Measurements from ENCODE around the gene LMBR1.

LMBR1 gene

DNA sequence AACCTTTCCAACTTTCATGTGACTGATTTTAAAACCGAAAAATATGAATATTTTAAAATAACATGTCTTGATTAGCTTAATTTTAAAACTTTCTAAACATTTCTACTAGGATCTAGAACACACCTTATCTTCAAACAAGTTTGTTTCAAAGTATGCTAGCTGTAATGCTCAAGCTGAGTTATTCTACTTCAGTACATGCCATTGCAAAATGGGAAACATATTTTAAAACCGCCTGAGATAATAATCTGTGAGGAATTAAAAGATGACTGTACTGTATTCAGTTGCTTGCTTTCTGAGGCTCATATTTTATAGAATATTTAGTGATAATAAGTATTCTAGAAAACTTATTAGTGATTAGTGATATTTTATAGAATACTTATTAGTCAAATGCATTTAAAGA lies 99.6 kb downstream of the LMBR1 start:
- H3K9me3 ChIP-seq (ENCODE audit: control insufficient read depth, insufficient read depth, low read depth, low read length): no peaks in the 10 kb centered on the region
- H3K27me3 ChIP-seq (ENCODE audit: control insufficient read depth, insufficient read depth, low read length): no peaks in the 10 kb centered on the region
- H3K4me1 ChIP-seq (ENCODE audit: control insufficient read depth, insufficient read depth, low read length): peaks cover 19% of the 10 kb centered on the region
- H3K36me3 ChIP-seq (ENCODE audit: control insufficient read depth, insufficient read depth, low read length): peaks cover 19% of the 10 kb centered on the region; the same call in 1 of the 2 replicates
- H3K27ac ChIP-seq (ENCODE audit: low read depth, low read length): no peak overlapping the region
- no peak overlapping the region for H3K4me3 ChIP-seq (ENCODE audit: low read depth, low read length)
- H3K9ac ChIP-seq (ENCODE audit: low read length): no peak overlapping the region

- Histone ChIP-seq H3K4me3 (ENCODE audit: low read depth, low read length) (no peak overlapping the region), H3K9me3 (ENCODE audit: control insufficient read depth, insufficient read depth, low read depth, low read length) (no peaks in the 10 kb centered on the region), H3K9ac (ENCODE audit: low read length) (no peak overlapping the region), H3K27me3 (ENCODE audit: control insufficient read depth, insufficient read depth, low read length) (no peaks in the 10 kb centered on the region), H3K36me3 (ENCODE audit: control insufficient read depth, insufficient read depth, low read length) (peaks cover 19% of the 10 kb centered on the region; the same call in 1 of the 2 replicates), H3K27ac (ENCODE audit: low read depth, low read length) (no peak overlapping the region), H3K4me1 (ENCODE audit: control insufficient read depth, insufficient read depth, low read length) (peaks cover 19% of the 10 kb centered on the region)
These were observed 100.4 kb downstream of the LMBR1 start for GRCh38 chr7:156792611-156793010.

DNA sequence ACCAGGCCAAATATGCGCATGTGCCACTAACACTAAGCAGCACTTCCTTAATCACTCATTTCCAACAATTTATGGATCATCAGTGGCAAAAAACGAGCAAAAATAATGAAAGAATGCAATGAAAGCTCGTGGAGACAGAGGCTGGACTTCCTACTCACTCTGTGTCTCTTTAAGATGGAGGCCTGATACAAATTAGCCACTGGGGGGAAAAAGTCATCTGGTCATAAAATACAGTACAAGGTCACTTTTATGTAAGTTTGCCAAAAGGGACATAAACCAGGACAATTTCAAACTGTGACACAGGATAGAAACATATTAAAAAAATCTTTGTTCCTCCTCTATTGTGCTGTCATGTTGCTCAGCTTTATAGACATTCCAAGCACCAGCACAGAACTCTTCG lies 101.7 kb downstream of the LMBR1 start:
- H3K4me3 ChIP-seq (ENCODE audit: low read depth, low read length): no peak overlapping the region
- no peaks in the 10 kb centered on the region for H3K27me3 ChIP-seq (ENCODE audit: control insufficient read depth, insufficient read depth, low read length)
- no peak overlapping the region for H3K9ac ChIP-seq (ENCODE audit: low read length)
- H3K4me1 ChIP-seq (ENCODE audit: control insufficient read depth, insufficient read depth, low read length): peaks cover 19% of the 10 kb centered on the region
- H3K27ac ChIP-seq (ENCODE audit: low read depth, low read length): peak overlapping the region; percentile 18; the same call in 1 of the 2 replicates
- peaks cover 19% of the 10 kb centered on the region; the same call in 1 of the 2 replicates for H3K36me3 ChIP-seq (ENCODE audit: control insufficient read depth, insufficient read depth, low read length)
- H3K9me3 ChIP-seq (ENCODE audit: control insufficient read depth, insufficient read depth, low read depth, low read length): no peaks in the 10 kb centered on the region

- Histone ChIP-seq H3K4me3 (ENCODE audit: low read depth, low read length) (no peak overlapping the region), H3K4me1 (ENCODE audit: control insufficient read depth, insufficient read depth, low read length) (peaks cover 19% of the 10 kb centered on the region), H3K9ac (ENCODE audit: low read length) (no peak overlapping the region), H3K27ac (ENCODE audit: low read depth, low read length) (no peak overlapping the region), H3K36me3 (ENCODE audit: control insufficient read depth, insufficient read depth, low read length) (peaks cover 10% of the 10 kb centered on the region; the same call in 1 of the 2 replicates), H3K9me3 (ENCODE audit: control insufficient read depth, insufficient read depth, low read depth, low read length) (no peaks in the 10 kb centered on the region), H3K27me3 (ENCODE audit: control insufficient read depth, insufficient read depth, low read length) (no peaks in the 10 kb centered on the region)
These were observed 102.7 kb downstream of the LMBR1 start for GRCh38 chr7:156790264-156790663.

DNA sequence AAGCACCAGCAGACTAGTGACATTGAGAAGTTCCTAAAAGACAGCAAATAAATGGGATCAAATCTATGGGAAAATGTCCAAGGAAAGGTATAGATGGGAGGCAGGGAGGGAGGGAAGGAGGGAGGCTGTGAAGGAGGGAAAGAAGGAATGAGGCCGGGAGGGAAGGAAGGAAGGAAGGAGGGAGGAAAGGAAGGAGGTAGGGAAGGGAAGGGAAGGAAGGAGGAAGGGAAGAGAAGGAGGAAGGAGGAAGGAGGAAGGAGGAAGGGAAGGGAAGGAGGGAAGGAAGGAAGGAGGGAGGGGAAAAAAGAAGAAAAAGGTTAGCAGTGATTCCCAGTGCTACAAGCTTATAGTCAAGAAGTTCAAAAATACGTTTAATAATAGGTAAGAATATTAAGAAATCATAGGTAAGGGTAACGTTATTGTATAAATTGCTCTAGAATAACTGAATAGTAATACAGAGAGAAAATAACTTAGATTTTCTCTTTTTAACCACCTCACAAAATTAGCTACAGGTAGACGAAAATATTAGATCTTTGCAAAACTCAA lies 106.9 kb downstream of the LMBR1 start:
- no peak overlapping the region for H3K27ac ChIP-seq (ENCODE audit: low read depth, low read length)
- H3K27me3 ChIP-seq (ENCODE audit: control insufficient read depth, insufficient read depth, low read length): no peaks in the 10 kb centered on the region
- no peaks in the 10 kb centered on the region for H3K36me3 ChIP-seq (ENCODE audit: control insufficient read depth, insufficient read depth, low read length)
- no peak overlapping the region for H3K9ac ChIP-seq (ENCODE audit: low read length)
- H3K4me1 ChIP-seq (ENCODE audit: control insufficient read depth, insufficient read depth, low read length): peaks cover 9% of the 10 kb centered on the region
- no peak overlapping the region for H3K4me3 ChIP-seq (ENCODE audit: low read depth, low read length)
- H3K9me3 ChIP-seq (ENCODE audit: control insufficient read depth, insufficient read depth, low read depth, low read length): no peaks in the 10 kb centered on the region

DNA sequence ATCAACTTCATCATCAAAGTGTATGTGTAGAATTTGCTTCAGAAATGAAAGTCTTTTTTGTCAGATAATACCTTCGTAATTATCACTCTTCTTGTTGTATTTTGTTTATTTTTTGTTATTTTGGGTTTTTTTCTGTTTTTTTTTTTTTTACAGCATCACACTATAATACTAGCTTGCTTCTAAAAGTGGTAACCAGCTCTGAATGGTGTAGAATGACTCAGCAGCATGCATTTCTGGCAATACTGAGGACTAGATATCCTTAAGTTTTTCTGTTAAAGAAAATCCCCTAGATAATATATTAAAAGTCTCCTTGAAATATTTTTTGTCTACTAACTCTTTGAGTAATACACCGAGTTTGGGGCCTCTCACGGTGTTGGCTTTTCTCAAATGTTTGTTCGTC lies 109.1 kb downstream of the LMBR1 start:
- H3K27me3 ChIP-seq (ENCODE audit: control insufficient read depth, insufficient read depth, low read length): no peaks in the 10 kb centered on the region
- no peaks in the 10 kb centered on the region for H3K9me3 ChIP-seq (ENCODE audit: control insufficient read depth, insufficient read depth, low read depth, low read length)
- no peaks in the 10 kb centered on the region for H3K4me1 ChIP-seq (ENCODE audit: control insufficient read depth, insufficient read depth, low read length)
- H3K4me3 ChIP-seq (ENCODE audit: low read depth, low read length): no peak overlapping the region
- H3K36me3 ChIP-seq (ENCODE audit: control insufficient read depth, insufficient read depth, low read length): no peaks in the 10 kb centered on the region
- H3K9ac ChIP-seq (ENCODE audit: low read length): no peak overlapping the region
- H3K27ac ChIP-seq (ENCODE audit: low read depth, low read length): no peak overlapping the region

- no peak overlapping the region for H3K4me3 ChIP-seq (ENCODE audit: low read depth, low read length)
- H3K4me1 ChIP-seq (ENCODE audit: control insufficient read depth, insufficient read depth, low read length): no peaks in the 10 kb centered on the region
- H3K27me3 ChIP-seq (ENCODE audit: control insufficient read depth, insufficient read depth, low read length): no peaks in the 10 kb centered on the region
- H3K9me3 ChIP-seq (ENCODE audit: control insufficient read depth, insufficient read depth, low read depth, low read length): no peaks in the 10 kb centered on the region
- no peak overlapping the region for H3K9ac ChIP-seq (ENCODE audit: low read length)
- no peak overlapping the region for H3K27ac ChIP-seq (ENCODE audit: low read depth, low read length)
- H3K36me3 ChIP-seq (ENCODE audit: control insufficient read depth, insufficient read depth, low read length): no peaks in the 10 kb centered on the region
These were observed 111.0 kb downstream of the LMBR1 start for GRCh38 chr7:156781972-156782371.

DNA sequence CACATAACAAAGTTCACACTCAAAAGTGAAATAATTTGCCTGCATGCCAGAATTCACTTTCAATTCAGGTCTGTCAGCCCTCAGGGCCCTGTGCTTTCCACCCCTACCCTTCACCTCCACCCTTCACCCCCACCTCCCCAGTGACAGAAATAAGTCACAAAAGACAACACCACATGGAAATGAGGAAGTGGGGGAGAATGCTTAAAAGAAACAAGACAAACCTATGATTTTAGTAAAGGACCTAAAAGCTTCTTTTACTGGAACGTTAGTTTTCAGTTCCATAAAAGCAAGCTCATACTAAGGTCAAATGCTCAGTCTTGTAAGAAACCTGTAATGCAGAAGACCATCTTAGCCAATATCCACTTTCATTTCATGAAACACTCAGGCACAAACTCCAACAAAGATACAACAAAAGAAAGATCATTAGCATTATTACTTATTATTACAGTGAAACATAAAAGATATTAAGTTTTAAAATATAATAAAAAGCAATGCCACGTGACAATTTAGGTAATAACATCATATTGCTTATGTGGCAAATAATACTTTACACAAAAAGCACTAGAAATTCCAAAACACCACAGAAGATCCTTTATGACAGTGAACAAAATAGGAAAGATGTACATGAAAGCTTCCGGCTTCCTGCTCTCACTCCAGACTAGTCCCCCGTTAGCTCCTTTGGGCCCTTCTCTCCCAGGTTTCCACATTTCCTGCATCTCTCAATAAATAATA lies 112.1 kb downstream of the LMBR1 start:
- Histone ChIP-seq H3K4me3 (ENCODE audit: low read depth, low read length) (no peak overlapping the region), H3K9me3 (ENCODE audit: control insufficient read depth, insufficient read depth, low read depth, low read length) (no peaks in the 10 kb centered on the region), H3K9ac (ENCODE audit: low read length) (no peak overlapping the region), H3K27ac (ENCODE audit: low read depth, low read length) (no peak overlapping the region), H3K27me3 (ENCODE audit: control insufficient read depth, insufficient read depth, low read length) (no peaks in the 10 kb centered on the region), H3K36me3 (ENCODE audit: control insufficient read depth, insufficient read depth, low read length) (no peaks in the 10 kb centered on the region), H3K4me1 (ENCODE audit: control insufficient read depth, insufficient read depth, low read length) (no peaks in the 10 kb centered on the region)

- H3K27ac ChIP-seq (ENCODE audit: low read depth, low read length): no peak overlapping the region
These were observed 114.3 kb downstream of the LMBR1 start for GRCh38 chr7:156778668-156779067.

GRCh38 chr7:156778201-156778600 lies 114.8 kb downstream of the LMBR1 start:
- Histone ChIP-seq H3K9ac (ENCODE audit: low read length) (no peak overlapping the region), H3K36me3 (ENCODE audit: control insufficient read depth, insufficient read depth, low read length) (no peaks in the 10 kb centered on the region), H3K9me3 (ENCODE audit: control insufficient read depth, insufficient read depth, low read depth, low read length) (no peaks in the 10 kb centered on the region), H3K4me3 (ENCODE audit: low read depth, low read length) (no peak overlapping the region), H3K27ac (ENCODE audit: low read depth, low read length) (no peak overlapping the region), H3K27me3 (ENCODE audit: control insufficient read depth, insufficient read depth, low read length) (no peaks in the 10 kb centered on the region), H3K4me1 (ENCODE audit: control insufficient read depth, insufficient read depth, low read length) (no peaks in the 10 kb centered on the region)

More at GRCh38 chr7:156778668-156779067, 114.3 kb downstream of the LMBR1 start:
- H3K36me3 ChIP-seq (ENCODE audit: control insufficient read depth, insufficient read depth, low read length): no peaks in the 10 kb centered on the region
- H3K9me3 ChIP-seq (ENCODE audit: control insufficient read depth, insufficient read depth, low read depth, low read length): no peaks in the 10 kb centered on the region
- no peaks in the 10 kb centered on the region for H3K27me3 ChIP-seq (ENCODE audit: control insufficient read depth, insufficient read depth, low read length)
- no peak overlapping the region for H3K9ac ChIP-seq (ENCODE audit: low read length)
- H3K4me1 ChIP-seq (ENCODE audit: control insufficient read depth, insufficient read depth, low read length): no peaks in the 10 kb centered on the region
- no peak overlapping the region for H3K4me3 ChIP-seq (ENCODE audit: low read depth, low read length)

GRCh38 chr7:156777364-156778069 lies 115.5 kb downstream of the LMBR1 start:
- H3K9me3 ChIP-seq (ENCODE audit: control insufficient read depth, insufficient read depth, low read depth, low read length): no peaks in the 10 kb centered on the region
- H3K9ac ChIP-seq (ENCODE audit: low read length): no peak overlapping the region
- H3K27ac ChIP-seq (ENCODE audit: low read depth, low read length): no peak overlapping the region
- H3K36me3 ChIP-seq (ENCODE audit: control insufficient read depth, insufficient read depth, low read length): no peaks in the 10 kb centered on the region
- H3K27me3 ChIP-seq (ENCODE audit: control insufficient read depth, insufficient read depth, low read length): no peaks in the 10 kb centered on the region
- H3K4me3 ChIP-seq (ENCODE audit: low read depth, low read length): no peak overlapping the region
- no peaks in the 10 kb centered on the region for H3K4me1 ChIP-seq (ENCODE audit: control insufficient read depth, insufficient read depth, low read length)

Data from HUES6 (cell line).